Measurements from ENCODE around the gene POLD3. TPM values are rescaled to one million over a fixed set of nuclear protein-coding genes. Genes with fewer than 3 reads are reported as not detected.

Gene POLD3
- total RNA-seq, 2 experiments from 2014 or later, result 46.6 to 50.0 TPM

DNA sequence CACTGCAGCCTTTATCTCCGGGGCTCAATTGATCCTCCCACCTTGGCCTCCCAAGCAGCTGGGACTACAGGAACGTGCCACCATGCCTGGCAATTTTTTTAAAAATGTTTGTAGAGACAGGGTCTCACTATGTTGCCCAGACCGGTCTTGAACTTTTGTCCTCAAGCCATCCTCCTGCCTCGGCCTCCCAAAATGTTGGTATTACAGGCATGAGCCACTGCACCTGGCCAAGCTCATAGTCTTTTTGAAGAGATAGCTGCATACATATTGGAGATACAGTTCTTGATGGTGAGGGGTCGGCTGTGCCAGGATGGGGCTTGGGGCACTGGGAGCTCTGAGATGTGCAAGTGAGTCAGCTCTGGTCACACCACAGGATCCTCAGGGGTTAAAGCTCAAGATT lies 85.7 kb downstream of the POLD3 start:
- ATAC-seq (ENCODE audit: low read depth), result no peak
- Mint-ChIP-seq H3K27ac (no peak overlapping the region), H3K9me3 (no peaks in the 10 kb centered on the region), H3K36me3 (no peaks in the 10 kb centered on the region), H3K4me1 (peaks cover 2% of the 10 kb centered on the region), H3K27me3 (peaks cover 5% of the 10 kb centered on the region), H3K4me3 (no peak overlapping the region)
- POLR2A ChIA-PET, result no interaction called here
- no peak for DNase-seq

GRCh38 chr11:74678591-74679512 lies 86.5 kb downstream of the POLD3 start:
- ATAC-seq (ENCODE audit: low read depth) (no peak), DNase-seq (no peak)
- Mint-ChIP-seq H3K4me1 (peaks cover 3% of the 10 kb centered on the region), H3K4me3 (no peak overlapping the region), H3K36me3 (no peaks in the 10 kb centered on the region), H3K27me3 (peaks cover 9% of the 10 kb centered on the region), H3K9me3 (no peaks in the 10 kb centered on the region), H3K27ac (no peak overlapping the region)
- POLR2A ChIA-PET, result no interaction called here

DNA sequence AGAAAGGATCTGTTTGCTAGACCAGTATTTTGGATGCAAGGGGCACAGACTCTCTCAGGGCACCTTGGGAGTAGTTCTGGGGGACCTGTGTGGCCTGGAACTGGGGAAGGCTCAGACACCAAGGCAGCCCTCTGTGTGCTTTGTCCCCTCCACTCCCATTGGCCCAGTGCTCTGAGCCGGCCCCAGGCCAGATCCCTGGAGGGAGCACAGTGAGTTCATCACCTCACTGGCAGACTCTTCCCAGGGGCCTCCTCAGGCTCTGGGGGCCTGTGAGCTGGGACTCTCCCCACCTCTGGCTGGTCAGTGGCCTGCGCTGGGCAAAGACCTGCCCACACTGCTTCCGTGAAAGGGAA lies 87.1 kb downstream of the POLD3 start:
- H3K4me3 Mint-ChIP-seq, result no peak overlapping the region
- no peak for ATAC-seq (ENCODE audit: low read depth)
- DNase-seq, result no peak
- no peak overlapping the region for H3K27ac Mint-ChIP-seq
- peaks cover 14% of the 10 kb centered on the region for H3K27me3 Mint-ChIP-seq
- POLR2A ChIA-PET, result no interaction called here
- peaks cover 3% of the 10 kb centered on the region for H3K4me1 Mint-ChIP-seq
- H3K9me3 Mint-ChIP-seq, result no peaks in the 10 kb centered on the region
- no peaks in the 10 kb centered on the region for H3K36me3 Mint-ChIP-seq

GRCh38 chr11:74680035-74680671 lies 87.8 kb downstream of the POLD3 start:
- POLR2A ChIA-PET, result no interaction called here
- no peaks in the 10 kb centered on the region for H3K9me3 Mint-ChIP-seq
- no peaks in the 10 kb centered on the region for H3K36me3 Mint-ChIP-seq
- H3K4me1 Mint-ChIP-seq, result peaks cover 3% of the 10 kb centered on the region
- peaks cover 20% of the 10 kb centered on the region for H3K27me3 Mint-ChIP-seq
- ATAC-seq (ENCODE audit: low read depth) (no peak), DNase-seq (no peak)
- H3K4me3 Mint-ChIP-seq, result no peak overlapping the region
- H3K27ac Mint-ChIP-seq, result no peak overlapping the region

DNA sequence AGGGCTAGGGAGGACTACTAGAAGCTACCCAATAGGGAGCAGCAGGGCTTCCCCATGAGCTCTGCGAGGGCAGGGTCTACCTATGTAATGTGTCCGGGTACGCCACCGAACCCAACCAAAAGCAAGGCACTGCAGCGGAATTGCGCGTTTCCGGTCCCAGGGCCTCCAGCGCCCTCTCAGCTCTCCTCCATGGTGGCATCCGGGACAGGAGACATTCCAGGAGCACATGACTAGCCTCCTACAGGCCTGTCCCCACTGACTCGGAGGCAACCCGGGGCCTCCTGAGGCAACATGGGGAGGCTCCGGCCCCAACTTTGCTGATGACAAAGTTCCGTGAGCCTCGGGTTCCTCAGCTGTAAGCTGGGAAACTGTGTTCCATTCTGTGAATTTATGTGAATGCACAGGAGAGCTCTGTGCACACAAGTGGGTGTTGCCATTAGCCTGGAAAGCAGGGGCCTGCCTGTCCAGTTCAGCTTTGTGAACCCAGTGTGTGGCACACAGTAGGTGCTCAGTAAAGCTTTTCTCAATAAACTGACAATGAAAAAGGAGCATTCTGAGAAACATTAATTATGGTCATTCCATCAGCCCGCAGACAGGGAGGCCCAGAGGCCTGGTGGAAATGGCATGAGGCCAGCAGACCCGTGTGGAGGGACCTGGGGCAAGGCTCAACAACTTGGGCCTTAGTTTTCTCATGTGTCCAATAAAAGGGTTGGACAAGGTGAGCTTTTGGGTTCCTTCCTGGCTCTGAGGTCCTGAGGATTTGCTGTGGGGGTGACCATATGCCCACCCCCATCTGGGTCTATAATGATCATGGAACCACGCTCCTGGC lies 88.5 kb downstream of the POLD3 start:
- DNase-seq (no peak), ATAC-seq (ENCODE audit: low read depth) (no peak)
- no peaks in the 10 kb centered on the region for H3K9me3 Mint-ChIP-seq
- no peak overlapping the region for H3K27ac Mint-ChIP-seq
- H3K36me3 Mint-ChIP-seq, result no peaks in the 10 kb centered on the region
- H3K27me3 Mint-ChIP-seq, result peaks cover 21% of the 10 kb centered on the region
- H3K4me3 Mint-ChIP-seq, result no peak overlapping the region
- peaks cover 3% of the 10 kb centered on the region for H3K4me1 Mint-ChIP-seq
- POLR2A ChIA-PET, result no interaction called here

- POLR2A ChIA-PET, result interaction anchor here (0.5 kb wide), 1 partner anchor 16 kb away, joined by 3 read pairs; no protein-coding TSS in a partner anchor
- H3K9me3 Mint-ChIP-seq, result peaks cover 2% of the 10 kb centered on the region
- H3K27ac Mint-ChIP-seq, result no peak overlapping the region
- H3K4me3 Mint-ChIP-seq, result no peak overlapping the region
- ATAC-seq (ENCODE audit: low read depth) (no peak), DNase-seq (no peak)
- H3K36me3 Mint-ChIP-seq, result no peaks in the 10 kb centered on the region
- peaks cover 4% of the 10 kb centered on the region for H3K4me1 Mint-ChIP-seq
- peaks cover 21% of the 10 kb centered on the region for H3K27me3 Mint-ChIP-seq
These were observed 89.6 kb downstream of the POLD3 start for GRCh38 chr11:74681686-74682651.

DNA sequence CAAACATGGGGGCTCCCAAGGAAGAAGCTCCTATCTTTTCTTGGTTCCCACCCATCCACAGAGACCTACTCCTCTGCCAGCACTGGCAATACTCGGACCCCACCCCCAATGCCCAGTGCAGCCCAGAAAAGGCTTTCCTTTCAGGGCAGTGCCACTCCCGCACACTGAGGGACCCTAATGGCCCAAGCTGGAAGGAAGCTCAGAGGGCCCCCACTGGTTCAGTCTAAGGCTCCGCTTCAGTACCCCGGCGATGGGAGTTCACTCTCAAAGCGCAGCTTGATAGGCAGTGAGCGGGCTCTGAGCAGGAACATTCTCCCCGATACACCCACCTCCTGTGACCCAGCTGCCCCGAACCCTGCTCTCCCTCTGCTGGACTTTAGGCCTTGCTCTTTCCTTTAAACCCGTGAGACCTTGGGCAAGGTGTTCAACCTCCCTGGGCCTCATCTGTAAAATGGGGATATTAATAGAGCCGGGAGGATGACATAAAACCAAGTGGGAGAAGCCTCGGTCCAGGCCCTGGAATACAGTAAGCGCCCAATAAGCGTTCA lies 90.4 kb downstream of the POLD3 start:
- Mint-ChIP-seq H3K27me3 (peaks cover 21% of the 10 kb centered on the region), H3K27ac (no peak overlapping the region), H3K36me3 (no peaks in the 10 kb centered on the region), H3K4me1 (peaks cover 4% of the 10 kb centered on the region), H3K9me3 (peaks cover 2% of the 10 kb centered on the region), H3K4me3 (peak overlapping the region; percentile 25)
- DNase-seq (no peak), ATAC-seq (ENCODE audit: low read depth) (no peak)
- POLR2A ChIA-PET, result interaction anchor here (0.5 kb wide), 1 partner anchor 15 kb away, joined by 3 read pairs; no protein-coding TSS in a partner anchor

DNA sequence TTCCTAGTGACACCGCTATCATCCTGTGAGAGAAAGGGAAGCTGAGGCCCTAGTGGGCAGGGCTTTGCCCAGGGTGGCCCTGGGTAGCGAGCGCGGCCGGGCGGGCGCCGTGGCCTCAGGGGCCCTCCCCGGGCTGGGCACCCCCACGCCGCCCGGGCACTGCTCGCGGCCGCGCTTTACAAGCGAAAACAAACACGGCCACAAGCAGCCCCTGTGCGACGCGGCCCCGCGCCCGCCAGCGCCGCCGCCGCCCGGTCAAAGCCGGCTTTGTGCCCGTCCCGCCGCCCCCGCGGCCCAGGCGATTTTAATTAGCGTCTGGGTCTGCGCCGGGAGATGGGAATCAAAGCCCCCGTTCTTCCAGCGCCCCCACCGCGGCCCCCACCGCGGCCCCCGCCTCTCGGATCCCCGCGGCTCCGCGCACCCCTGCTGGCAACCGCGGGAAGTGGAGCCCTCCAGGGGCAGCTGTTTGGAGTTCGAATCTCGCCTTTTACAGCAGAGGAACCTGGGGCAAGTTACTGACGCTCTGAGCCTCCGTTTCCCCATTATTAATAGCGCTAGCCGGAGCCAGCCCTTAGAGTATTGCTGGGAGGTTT lies 91.0 kb downstream of the POLD3 start:
- no peak for ATAC-seq (ENCODE audit: low read depth)
- H3K4me3 Mint-ChIP-seq, result peak overlapping the region; percentile 25
- H3K36me3 Mint-ChIP-seq, result no peaks in the 10 kb centered on the region
- peaks cover 21% of the 10 kb centered on the region for H3K27me3 Mint-ChIP-seq
- peak; percentile 36 for DNase-seq
- peaks cover 2% of the 10 kb centered on the region for H3K9me3 Mint-ChIP-seq
- no peak overlapping the region for H3K27ac Mint-ChIP-seq
- H3K4me1 Mint-ChIP-seq, result peaks cover 4% of the 10 kb centered on the region
- POLR2A ChIA-PET, result no interaction called here

DNA sequence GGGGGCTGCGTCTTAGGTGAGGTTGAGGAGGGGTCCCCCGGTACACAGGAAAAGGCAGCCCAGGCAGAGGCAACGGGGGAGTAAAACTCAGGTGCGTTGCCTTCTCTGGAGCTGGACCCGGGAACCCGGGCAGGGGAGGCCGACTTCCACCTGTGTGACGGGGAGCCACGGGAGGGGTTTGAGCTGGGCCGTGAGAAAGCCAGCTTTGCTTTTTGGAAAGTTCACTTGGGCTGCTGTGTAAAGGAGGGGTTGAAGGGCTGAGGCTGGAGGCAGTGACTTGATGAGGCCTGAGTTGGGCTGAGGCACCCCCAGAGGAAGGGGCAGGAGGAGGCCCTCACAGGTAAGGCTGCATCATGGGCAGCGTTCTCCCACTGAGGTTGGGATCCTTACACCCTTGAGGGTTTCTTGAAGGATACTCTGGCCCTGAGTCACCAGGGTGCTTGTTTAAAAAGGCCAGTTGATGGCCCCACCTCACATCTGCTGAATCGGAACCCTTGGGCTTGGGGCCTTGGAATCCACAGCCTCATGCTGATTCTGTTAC lies 91.6 kb downstream of the POLD3 start:
- H3K9me3 Mint-ChIP-seq, result peaks cover 2% of the 10 kb centered on the region
- H3K36me3 Mint-ChIP-seq, result no peaks in the 10 kb centered on the region
- POLR2A ChIA-PET, result no interaction called here
- peaks cover 4% of the 10 kb centered on the region for H3K4me1 Mint-ChIP-seq
- no peak overlapping the region for H3K27ac Mint-ChIP-seq
- peaks cover 21% of the 10 kb centered on the region for H3K27me3 Mint-ChIP-seq
- ATAC-seq (ENCODE audit: low read depth) (no peak), DNase-seq (peak; percentile 20)
- no peak overlapping the region for H3K4me3 Mint-ChIP-seq

DNA sequence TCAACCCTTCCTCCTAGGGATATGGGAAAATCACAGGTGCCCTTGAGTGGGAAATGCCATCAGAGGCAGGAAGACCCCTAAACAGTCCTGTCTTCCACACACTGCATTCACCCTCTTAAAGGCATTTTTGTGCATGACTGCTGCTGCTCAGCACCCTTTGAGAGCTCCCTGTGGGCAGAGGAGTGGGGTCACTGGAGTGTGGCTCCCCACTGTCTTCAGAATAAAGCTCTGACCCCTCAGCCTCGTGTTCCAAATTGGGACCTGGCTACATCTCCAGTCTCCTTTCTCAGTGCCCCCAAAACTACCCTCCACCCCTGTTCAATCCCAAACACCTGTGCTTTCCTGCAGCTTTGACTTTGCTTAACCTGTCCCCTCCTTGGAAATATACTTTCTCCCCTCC lies 92.3 kb downstream of the POLD3 start:
- no peak overlapping the region for H3K27ac Mint-ChIP-seq
- DNase-seq (peak; percentile 5), ATAC-seq (ENCODE audit: low read depth) (no peak)
- no peaks in the 10 kb centered on the region for H3K36me3 Mint-ChIP-seq
- H3K4me1 Mint-ChIP-seq, result peaks cover 4% of the 10 kb centered on the region
- no peak overlapping the region for H3K4me3 Mint-ChIP-seq
- H3K27me3 Mint-ChIP-seq, result peaks cover 21% of the 10 kb centered on the region
- POLR2A ChIA-PET, result no interaction called here
- peaks cover 2% of the 10 kb centered on the region for H3K9me3 Mint-ChIP-seq

DNA sequence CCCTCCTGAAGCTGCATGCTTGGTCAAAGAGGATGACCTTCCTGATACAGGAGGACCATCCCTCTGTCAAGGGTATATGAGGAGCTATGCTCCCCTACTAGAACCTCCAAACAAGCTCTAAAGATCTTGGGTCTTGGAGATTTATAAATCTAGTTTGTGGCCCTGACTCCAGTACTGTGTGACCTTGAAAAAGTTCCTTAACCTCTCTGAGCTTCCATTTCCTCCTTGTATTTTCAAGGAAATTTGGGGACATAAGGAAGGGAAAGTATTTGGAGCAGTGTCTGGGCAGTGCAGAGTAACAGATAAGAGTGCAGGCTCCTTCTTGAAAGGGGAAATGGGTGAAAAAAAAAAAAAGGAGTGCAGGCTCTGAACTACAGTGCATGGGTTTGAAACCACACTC lies 93.0 kb downstream of the POLD3 start:
- Mint-ChIP-seq H3K27ac (no peak overlapping the region), H3K9me3 (peaks cover 2% of the 10 kb centered on the region), H3K4me1 (peaks cover 4% of the 10 kb centered on the region), H3K4me3 (no peak overlapping the region), H3K36me3 (no peaks in the 10 kb centered on the region), H3K27me3 (peaks cover 21% of the 10 kb centered on the region)
- DNase-seq, result no peak
- POLR2A ChIA-PET, result no interaction called here
- ATAC-seq (ENCODE audit: low read depth), result no peak

DNA sequence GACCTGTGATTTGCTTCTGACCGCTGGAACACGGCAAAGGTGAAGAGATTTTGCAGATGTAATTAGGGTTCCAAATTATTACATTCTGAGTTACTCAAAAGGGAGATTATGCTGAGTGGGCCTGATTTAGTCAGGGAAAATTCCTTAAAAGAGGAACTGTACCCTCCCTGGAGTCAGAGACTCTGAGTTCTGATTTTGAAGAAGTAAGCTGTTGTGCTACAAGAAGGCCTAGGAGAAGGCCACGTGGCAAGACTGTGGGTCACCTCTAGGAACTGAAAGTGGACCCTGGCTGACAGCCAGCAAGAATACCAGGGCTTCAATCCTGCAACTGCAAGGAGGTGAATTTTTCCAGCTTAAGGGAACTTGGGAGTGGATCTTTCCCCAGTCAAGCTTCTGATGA lies 93.5 kb downstream of the POLD3 start:
- POLR2A ChIA-PET, result no interaction called here
- Mint-ChIP-seq H3K36me3 (no peaks in the 10 kb centered on the region), H3K4me3 (no peak overlapping the region), H3K27ac (no peak overlapping the region), H3K27me3 (peaks cover 21% of the 10 kb centered on the region), H3K4me1 (peaks cover 4% of the 10 kb centered on the region), H3K9me3 (peaks cover 2% of the 10 kb centered on the region)
- DNase-seq, result no peak
- no peak for ATAC-seq (ENCODE audit: low read depth)
